ENCODE measurements around the gene PAPPA.

DNA sequence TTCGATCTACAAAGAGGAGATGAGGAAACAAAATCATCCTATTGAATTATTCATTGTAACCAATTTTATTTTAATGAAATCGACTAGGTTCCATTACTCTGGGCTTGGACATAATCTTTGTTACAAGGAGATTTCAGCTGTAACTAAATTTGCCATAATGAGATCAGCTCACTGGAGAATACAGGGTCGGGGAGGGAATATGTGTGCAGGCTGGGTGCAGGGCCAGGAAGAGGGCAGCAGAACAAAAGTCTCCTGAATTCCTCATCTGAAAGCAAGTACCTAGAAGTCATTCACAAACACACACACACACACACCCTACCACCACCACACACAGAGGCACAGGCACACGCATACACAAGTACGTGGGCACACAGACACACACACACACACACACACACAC lies 151.2 kb downstream of the PAPPA start:
- TF ChIP-seq, protein P1, sequence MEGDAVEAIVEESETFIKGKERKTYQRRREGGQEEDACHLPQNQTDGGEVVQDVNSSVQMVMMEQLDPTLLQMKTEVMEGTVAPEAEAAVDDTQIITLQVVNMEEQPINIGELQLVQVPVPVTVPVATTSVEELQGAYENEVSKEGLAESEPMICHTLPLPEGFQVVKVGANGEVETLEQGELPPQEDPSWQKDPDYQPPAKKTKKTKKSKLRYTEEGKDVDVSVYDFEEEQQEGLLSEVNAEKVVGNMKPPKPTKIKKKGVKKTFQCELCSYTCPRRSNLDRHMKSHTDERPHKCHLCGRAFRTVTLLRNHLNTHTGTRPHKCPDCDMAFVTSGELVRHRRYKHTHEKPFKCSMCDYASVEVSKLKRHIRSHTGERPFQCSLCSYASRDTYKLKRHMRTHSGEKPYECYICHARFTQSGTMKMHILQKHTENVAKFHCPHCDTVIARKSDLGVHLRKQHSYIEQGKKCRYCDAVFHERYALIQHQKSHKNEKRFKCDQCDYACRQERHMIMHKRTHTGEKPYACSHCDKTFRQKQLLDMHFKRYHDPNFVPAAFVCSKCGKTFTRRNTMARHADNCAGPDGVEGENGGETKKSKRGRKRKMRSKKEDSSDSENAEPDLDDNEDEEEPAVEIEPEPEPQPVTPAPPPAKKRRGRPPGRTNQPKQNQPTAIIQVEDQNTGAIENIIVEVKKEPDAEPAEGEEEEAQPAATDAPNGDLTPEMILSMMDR (IDR thresholded peaks at IDR 0.05; ENCODE audit: low read depth, low read length), result no peak
- TF ChIP-seq POLR2A (IDR thresholded peaks at IDR 0.05; ENCODE audit: extremely low read depth, insufficient read length), result no peak
- TF ChIP-seq MYC (IDR thresholded peaks at IDR 0.05; ENCODE audit: low read depth, low read length), result no peak
- TF ChIP-seq, protein P2, sequence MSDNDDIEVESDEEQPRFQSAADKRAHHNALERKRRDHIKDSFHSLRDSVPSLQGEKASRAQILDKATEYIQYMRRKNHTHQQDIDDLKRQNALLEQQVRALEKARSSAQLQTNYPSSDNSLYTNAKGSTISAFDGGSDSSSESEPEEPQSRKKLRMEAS (IDR thresholded peaks at IDR 0.05; ENCODE audit: low read depth, low read length), result no peak
